T-cell (primary cell): Measurements from ENCODE around the gene SAMD11. TPM values are rescaled to one million over a fixed set of nuclear protein-coding genes. Genes with fewer than 3 reads are reported as not detected.
A peak's percentile ranks its signal among the peaks of the same experiment; 100 is the strongest.

Experiments
- ATAC-seq, 4 experiments: fragments of 200-7000 bp in 3 of 4; fragments of 150-1000 bp in 1 of 4; cut with Tn5 transposase; replicated peaks in 1 of 4; 1 replicate in 3 of 4; 2 replicates in 1 of 4; pipeline ENCODE4 v1.10.0; 2021; ENCODE audit warnings: moderate library complexity in 3 of 4, mild to moderate bottlenecking in 2 of 4, moderate number of reproducible peaks in 1 of 4
- CTCF ChIA-PET, 2 donors: fragments of 300-600 bp; sonication (Branson Sonifier 250); formaldehyde crosslinking; loops; one replicate each; lab custom pipeline; 2022; ENCODE audit warnings: antibody characterized with exemption in 2 of 2; lab: Charles Lee
- POLR2A ChIA-PET, 2 donors: fragments of 300-600 bp; sonication (Branson Sonifier 250); formaldehyde crosslinking; loops; one replicate each; lab custom pipeline; 2022; ENCODE audit warnings: antibody characterized with exemption in 2 of 2; lab: Charles Lee
- DNase-seq, 35 experiments: peaks; one replicate each; pipeline versions ENCODE4 v3.0.0 to v3.0.0-alpha.2; 2013 to 2023
- H3K27ac ChIP-seq: one replicate; pipeline ENCODE4 v1.5.1; 2013; ENCODE audit warnings: low read length
- H3K27me3 ChIP-seq, 2 experiments: replicated peaks in 1 of 2; 1 replicate in 1 of 2; 2 replicates in 1 of 2; pipeline versions ENCODE4 v1.6.1 to v1.7.0; 2013; ENCODE audit warnings: low read length in 1 of 2, mixed read lengths in 1 of 2; ENCODE audit not compliant: control insufficient read depth in 2 of 2, insufficient read depth in 2 of 2; ENCODE audit errors: extremely low read depth in 1 of 2
- H3K36me3 ChIP-seq, 2 donors: 1 replicate in 1 of 2; 2 replicates in 1 of 2; pipeline versions ENCODE4 v1.6.1 to v1.7.0; 2013; ENCODE audit warnings: low read length in 1 of 2; ENCODE audit not compliant: control insufficient read depth in 2 of 2, insufficient read depth in 1 of 2; ENCODE audit errors: extremely low read depth in 1 of 2
- H3K4me1 ChIP-seq, 2 experiments: 1 replicate in 1 of 2; 2 replicates in 1 of 2; pipeline versions ENCODE4 v1.6.1 to v1.7.0; 2013; ENCODE audit warnings: low read length in 2 of 2, mixed read lengths in 1 of 2; ENCODE audit not compliant: insufficient read depth in 2 of 2, control insufficient read depth in 1 of 2; ENCODE audit errors: extremely low read depth in 1 of 2
- H3K4me3 ChIP-seq, 2 donors: 1 replicate in 1 of 2; 2 replicates in 1 of 2; pipeline versions ENCODE4 v1.5.1 to v1.7.0; 2013; ENCODE audit warnings: mild to moderate bottlenecking in 2 of 2, low read length in 1 of 2, moderate library complexity in 1 of 2; ENCODE audit not compliant: control insufficient read depth in 1 of 2; ENCODE audit errors: extremely low read depth in 1 of 2
- H3K9me3 ChIP-seq: 2 replicates; pipeline ENCODE4 v1.7.0; 2013
- H3K27ac Mint-ChIP-seq, 2 donors: one replicate each; pipeline ENCODE4 v1.8.0; 2020 to 2021; ENCODE audit warnings: mild to moderate bottlenecking in 2 of 2, mixed read lengths in 2 of 2
- H3K27me3 Mint-ChIP-seq, 2 donors: one replicate each; pipeline ENCODE4 v1.8.0; 2021 to 2022; ENCODE audit warnings: mixed read lengths in 2 of 2
- H3K36me3 Mint-ChIP-seq: one replicate; pipeline ENCODE4 v1.8.0; 2021; ENCODE audit warnings: mixed read lengths
- H3K4me1 Mint-ChIP-seq, 3 donors: one replicate each; pipeline ENCODE4 v1.8.0; 2020 to 2022; ENCODE audit warnings: mixed read lengths in 3 of 3, mild to moderate bottlenecking in 1 of 3
- H3K4me3 Mint-ChIP-seq, 3 donors: one replicate each; pipeline ENCODE4 v1.8.0; 2020 to 2022; ENCODE audit warnings: mild to moderate bottlenecking in 3 of 3, mixed read lengths in 3 of 3, moderate library complexity in 3 of 3
- H3K9me3 Mint-ChIP-seq, 3 donors: one replicate each; pipeline ENCODE4 v1.8.0; 2020 to 2022; ENCODE audit warnings: mixed read lengths in 3 of 3
- WGBS: methylation state at CpG from one replicate; pipeline ENCODE4 v1.1.5; 2013; ENCODE audit warnings: missing lambda C conversion rate; ENCODE audit not compliant: insufficient coverage; 5-methylcytosine and 5-hydroxymethylcytosine counted together
- total RNA-seq, 35 experiments: library from RNA in 6 of 35; stranded (reverse) in 6 of 35; fragments of 120-200 nt in 1 of 35; gene quantifications; one replicate each; pipeline versions ENCODE4 v1.2.1 to v1.2.4 and lab custom pipeline; 2013 to 2026

The SAMD11 gene
- total RNA-seq, 5 donors from 2014 or later (not counting 1 experiment from before 2014, with no cell fraction given), result 0.32 to 0.70 (median 0.53) TPM; not detected in 2

DNA sequence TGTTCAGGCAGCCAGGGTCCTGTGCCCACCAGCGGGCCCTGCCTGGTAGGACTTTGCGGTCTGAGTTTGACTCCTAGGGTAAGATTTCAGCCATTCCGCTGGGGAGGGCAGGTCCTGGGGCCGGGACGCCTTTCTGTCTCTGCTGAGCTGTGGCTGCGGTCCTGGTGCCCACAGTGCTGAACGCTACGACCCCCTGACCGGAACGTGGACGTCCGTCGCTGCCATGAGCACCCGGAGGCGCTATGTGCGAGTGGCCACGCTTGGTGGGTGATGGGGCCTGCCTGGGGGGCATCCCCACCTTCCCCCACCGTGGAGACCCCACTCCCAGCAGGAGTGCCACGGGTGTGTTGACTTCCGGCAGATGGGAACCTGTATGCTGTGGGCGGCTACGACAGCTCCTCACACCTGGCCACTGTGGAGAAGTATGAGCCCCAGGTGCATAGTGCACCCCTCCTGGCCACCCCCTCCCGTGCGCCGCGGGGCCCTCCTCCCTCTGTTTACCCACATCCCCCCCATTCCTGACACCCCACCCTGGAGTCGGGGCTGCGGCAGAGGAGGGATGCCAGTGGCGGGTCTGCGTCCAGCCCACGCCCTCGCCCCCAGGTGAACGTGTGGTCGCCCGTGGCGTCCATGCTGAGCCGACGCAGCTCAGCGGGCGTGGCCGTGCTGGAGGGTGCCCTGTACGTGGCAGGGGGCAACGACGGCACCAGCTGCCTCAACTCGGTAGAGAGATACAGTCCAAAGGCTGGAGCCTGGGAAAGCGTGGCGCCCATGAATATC lies 40.2 kb downstream of the SAMD11 start:
- no peaks in the 10 kb centered on the region for H3K9me3 Mint-ChIP-seq
- no peak for DNase-seq
- peaks cover 0 to 38% of the 10 kb centered on the region in 2 experiments for H3K4me1 ChIP-seq
- peaks cover 4% of the 10 kb centered on the region in 2 donors for H3K27me3 Mint-ChIP-seq
- POLR2A ChIA-PET, result no interaction called here
- no peak overlapping the region for H3K27ac ChIP-seq
- no peaks in the 10 kb centered on the region for H3K9me3 ChIP-seq
- H3K36me3 ChIP-seq, result peaks cover 0 to 4% of the 10 kb centered on the region in 2 donors
- no peak for ATAC-seq
- peak overlapping the region in 1 of 3 donors; percentile 6 for H3K4me3 Mint-ChIP-seq
- H3K27ac Mint-ChIP-seq, result no peak overlapping the region
- H3K4me3 ChIP-seq, result no peak overlapping the region
- CTCF ChIA-PET, result no interaction called here
- peaks cover 0 to 18% (median 16%) of the 10 kb centered on the region in 3 donors for H3K4me1 Mint-ChIP-seq
- H3K36me3 Mint-ChIP-seq, result no peaks in the 10 kb centered on the region
- H3K27me3 ChIP-seq, result peaks cover 0 to 16% of the 10 kb centered on the region in 2 experiments
- 97% methylated on average over 28 of the region's 47 CpGs for WGBS

DNA sequence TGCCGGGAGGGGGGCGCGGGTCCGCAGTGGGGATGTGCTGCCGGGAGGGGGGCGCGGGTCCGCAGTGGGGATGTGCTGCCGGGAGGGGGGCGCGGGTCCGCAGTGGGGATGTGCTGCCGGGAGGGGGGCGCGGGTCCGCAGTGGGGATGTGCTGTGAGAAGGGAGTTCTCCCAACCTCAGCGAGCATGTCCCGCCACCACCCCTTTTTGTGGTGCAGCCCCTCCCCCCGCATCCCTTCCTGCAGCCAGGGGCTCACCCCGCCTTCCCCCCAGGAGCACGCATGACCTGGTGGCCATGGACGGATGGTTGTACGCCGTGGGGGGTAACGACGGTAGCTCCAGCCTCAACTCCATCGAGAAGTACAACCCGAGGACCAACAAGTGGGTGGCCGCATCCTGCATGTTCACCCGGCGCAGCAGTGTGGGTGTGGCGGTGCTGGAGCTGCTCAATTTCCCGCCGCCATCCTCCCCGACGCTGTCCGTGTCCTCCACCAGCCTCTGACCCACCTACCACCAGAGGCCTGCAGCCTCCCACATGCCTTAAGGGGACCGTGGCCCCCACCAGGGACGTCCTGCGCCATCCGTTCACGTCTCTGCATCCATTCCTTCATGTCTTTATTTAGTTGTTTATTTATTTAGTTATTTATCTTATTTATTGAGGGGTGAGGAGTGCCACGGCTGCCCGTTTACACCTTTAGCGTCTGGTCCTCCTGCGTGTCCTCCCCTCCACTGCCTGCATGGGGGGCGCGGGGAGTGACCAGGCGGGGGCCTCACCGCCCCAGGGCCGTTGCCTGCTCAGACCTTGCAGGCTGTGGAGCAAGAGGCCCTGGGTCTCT lies 41.2 kb downstream of the SAMD11 start:
- H3K27me3 ChIP-seq, result peaks cover 0 to 18% of the 10 kb centered on the region in 2 experiments
- no peaks in the 10 kb centered on the region for H3K9me3 ChIP-seq
- CTCF ChIA-PET, result no interaction called here
- H3K36me3 ChIP-seq, result peaks cover 0 to 4% of the 10 kb centered on the region in 2 donors
- no peak for DNase-seq
- no peak for ATAC-seq
- 86% methylated on average over 17 of the region's 51 CpGs for WGBS
- H3K9me3 Mint-ChIP-seq, result no peaks in the 10 kb centered on the region
- H3K4me3 Mint-ChIP-seq, result peak overlapping the region in 1 of 3 donors; percentile 55
- no peak overlapping the region for H3K27ac Mint-ChIP-seq
- POLR2A ChIA-PET, result no interaction called here
- H3K27ac ChIP-seq, result no peak overlapping the region
- H3K36me3 Mint-ChIP-seq, result no peaks in the 10 kb centered on the region
- H3K27me3 Mint-ChIP-seq, result peaks cover 5 to 7% of the 10 kb centered on the region in 2 donors
- peaks cover 0 to 17% (median 16%) of the 10 kb centered on the region in 3 donors for H3K4me1 Mint-ChIP-seq
- H3K4me1 ChIP-seq, result peaks cover 0 to 32% of the 10 kb centered on the region in 2 experiments
- no peak overlapping the region for H3K4me3 ChIP-seq

DNA sequence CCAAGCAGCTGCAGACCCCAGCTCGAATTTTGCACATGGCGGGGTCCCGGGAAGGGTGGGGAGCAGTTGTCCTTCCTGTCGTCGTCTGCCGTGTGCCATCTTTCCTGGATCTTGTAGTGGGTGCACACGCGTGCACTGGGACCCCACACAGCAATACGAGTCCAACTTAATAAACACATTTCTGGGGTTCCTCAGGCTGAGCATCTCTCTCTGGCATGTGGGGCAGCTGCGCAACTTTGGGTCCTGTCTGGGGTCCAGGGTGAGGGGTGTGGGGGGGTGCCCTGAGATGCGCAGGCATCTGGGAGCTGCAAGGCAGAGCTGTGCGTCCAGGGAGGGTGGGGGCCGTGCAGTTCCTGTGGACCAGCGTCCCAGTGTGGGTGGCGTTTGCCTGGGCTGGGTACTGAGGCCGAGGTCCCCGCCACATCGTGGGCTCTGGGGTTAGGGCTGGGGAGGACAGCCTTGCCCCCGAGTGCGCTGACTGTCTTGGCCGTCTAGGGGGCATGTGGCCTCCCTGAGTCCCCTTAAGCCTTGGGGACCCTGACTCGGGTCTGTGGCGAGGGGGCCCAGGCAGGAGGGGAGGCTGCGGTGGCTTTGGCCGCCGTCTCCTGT lies 41.9 kb downstream of the SAMD11 start:
- CTCF ChIA-PET, result no interaction called here
- Mint-ChIP-seq H3K4me3 (peak overlapping the region; percentile 41 to 68 (median 55)), H3K36me3 (no peaks in the 10 kb centered on the region), H3K27me3 (peaks cover 5 to 7% of the 10 kb centered on the region in 2 donors), H3K9me3 (no peaks in the 10 kb centered on the region), H3K4me1 (peaks cover 0 to 17% (median 16%) of the 10 kb centered on the region in 3 donors), H3K27ac (peak overlapping the region; percentile 11 to 59)
- no peaks in the 10 kb centered on the region for H3K9me3 ChIP-seq
- POLR2A ChIA-PET, result no interaction called here
- peaks cover 0 to 4% of the 10 kb centered on the region in 2 donors for H3K36me3 ChIP-seq
- peak overlapping the region in 1 of 2 donors; percentile 66 for H3K4me3 ChIP-seq
- DNase-seq (no peak), ATAC-seq (no peak)
- H3K4me1 ChIP-seq, result peaks cover 0 to 28% of the 10 kb centered on the region in 2 experiments
- peaks cover 0 to 25% of the 10 kb centered on the region in 2 experiments for H3K27me3 ChIP-seq
- 73% methylated on average over 24 of the region's 26 CpGs for WGBS
- H3K27ac ChIP-seq, result peak overlapping the region; percentile 47

DNA sequence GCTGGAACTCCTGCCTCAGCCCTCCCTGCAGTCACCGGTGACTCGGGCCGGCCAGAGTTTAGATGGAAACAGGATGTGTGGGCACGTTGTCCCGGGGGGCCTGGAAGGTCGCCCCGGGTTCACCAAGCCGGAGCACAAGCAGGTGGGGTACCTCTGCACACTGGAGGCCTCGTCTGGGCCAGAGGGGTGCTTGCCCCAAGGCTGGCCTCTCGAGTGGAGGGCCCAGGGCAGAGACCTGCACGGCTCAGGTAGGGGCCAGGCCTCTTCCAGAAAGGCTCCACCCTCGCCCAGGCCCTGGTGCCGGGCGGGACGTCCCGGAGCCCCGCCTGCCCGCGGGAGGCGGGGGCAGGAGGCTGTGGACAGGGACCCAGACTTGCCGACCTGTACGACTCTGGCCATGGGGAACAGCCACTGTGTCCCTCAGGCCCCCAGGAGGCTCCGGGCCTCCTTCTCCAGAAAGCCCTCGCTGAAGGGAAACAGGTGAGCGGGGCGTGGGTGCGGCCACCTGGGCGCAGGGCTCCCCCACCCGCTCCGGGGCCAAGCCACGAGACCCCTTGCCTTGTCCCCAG lies 42.5 kb downstream of the SAMD11 start, which contains the start of gene PLEKHN1:
TSS of gene PLEKHN1 (plus strand) at position 348 of the 569 bp plus-strand sequence. CDS start at position 398, 50 bp downstream.
- H3K9me3 Mint-ChIP-seq, result no peaks in the 10 kb centered on the region
- H3K4me1 ChIP-seq, result peaks cover 0 to 27% of the 10 kb centered on the region in 2 experiments
- H3K36me3 ChIP-seq, result peaks cover 0 to 4% of the 10 kb centered on the region in 2 donors
- peak within 1 kb of the TSS; percentile 71 to 85 (median 79) for H3K4me3 Mint-ChIP-seq
- POLR2A ChIA-PET, result no interaction called here
- H3K36me3 Mint-ChIP-seq, result no peaks in the 10 kb centered on the region
- 6% methylated on average over 28 of the region's 31 CpGs for WGBS
- peak within 1 kb of the TSS; percentile 53 to 66 for H3K4me3 ChIP-seq
- DNase-seq (peak in 1 of 35 experiments; percentile 35), ATAC-seq (peak; percentile 34 to 56 (median 42))
- no peaks in the 10 kb centered on the region for H3K9me3 ChIP-seq
- H3K27ac Mint-ChIP-seq, result peak within 1 kb of the TSS; percentile 69 to 82
- H3K27me3 ChIP-seq, result peaks cover 0 to 31% of the 10 kb centered on the region in 2 experiments
- H3K4me1 Mint-ChIP-seq, result peaks cover 0 to 17% (median 16%) of the 10 kb centered on the region in 3 donors
- peaks cover 5 to 7% of the 10 kb centered on the region in 2 donors for H3K27me3 Mint-ChIP-seq
- peak within 1 kb of the TSS; percentile 47 for H3K27ac ChIP-seq
- CTCF ChIA-PET, result interaction anchor here in 1 of 2 donors (0.6 to 0.8 kb wide), 2 partner anchors 26 to 47 kb away, joined by 5 read pairs; partner anchors contain the start of gene ISG15

DNA sequence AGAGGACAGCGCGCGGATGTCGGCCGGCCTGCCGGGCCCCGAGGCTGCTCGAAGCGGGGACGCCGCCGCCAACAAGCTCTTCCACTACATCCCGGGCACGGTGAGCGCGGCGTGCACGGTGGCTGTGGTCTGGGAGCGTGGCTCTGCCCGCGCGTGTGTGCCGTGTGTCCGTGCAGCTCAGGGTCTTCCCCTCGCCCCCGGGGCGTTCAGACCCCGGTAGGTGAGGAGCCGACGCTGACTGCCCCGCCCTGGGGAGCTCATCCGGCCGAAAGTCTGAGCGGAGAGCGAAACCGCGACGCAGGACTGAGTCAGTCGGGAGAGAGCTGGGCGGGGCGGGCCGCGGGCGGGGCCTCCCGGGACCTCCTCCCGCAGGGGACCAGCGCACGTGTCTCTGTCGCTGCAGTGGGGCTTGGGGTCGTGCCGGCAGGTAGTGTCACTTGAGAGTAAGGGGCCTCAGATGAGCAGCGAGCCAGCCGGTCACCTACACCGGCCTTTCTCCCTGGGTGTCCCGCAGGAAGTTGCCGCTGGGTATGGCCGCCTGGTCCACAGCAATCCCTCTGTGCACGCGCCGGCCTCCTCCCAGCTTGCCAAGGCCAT lies 43.1 kb downstream of the SAMD11 start:
- DNase-seq (peak; percentile 33 to 85 (median 61)), ATAC-seq (peak; percentile 89 to 92 (median 90))
- Histone ChIP-seq H3K4me3 (peak overlapping the region; percentile 53 to 66), H3K36me3 (peaks cover 0 to 4% of the 10 kb centered on the region in 2 donors), H3K27ac (peak overlapping the region; percentile 47), H3K9me3 (no peaks in the 10 kb centered on the region), H3K27me3 (peaks cover 0 to 37% of the 10 kb centered on the region in 2 experiments), H3K4me1 (peaks cover 0 to 21% of the 10 kb centered on the region in 2 experiments)
- H3K4me1 Mint-ChIP-seq, result peaks cover 0 to 13% (median 12%) of the 10 kb centered on the region in 3 donors
- H3K27me3 Mint-ChIP-seq, result peaks cover 7% of the 10 kb centered on the region in 2 donors
- no peaks in the 10 kb centered on the region for H3K9me3 Mint-ChIP-seq
- H3K36me3 Mint-ChIP-seq, result no peaks in the 10 kb centered on the region
- WGBS, result 1% methylated on average over 60 of the region's 60 CpGs
- H3K4me3 Mint-ChIP-seq, result peak overlapping the region; percentile 71 to 85 (median 79)
- ChIA-PET CTCF (interaction anchor here in 1 of 2 donors (0.6 to 0.8 kb wide), 2 partner anchors 25 to 46 kb away, joined by 5 read pairs; partner anchors contain the start of gene ISG15), POLR2A (no interaction called here)
- peak overlapping the region; percentile 69 to 82 for H3K27ac Mint-ChIP-seq
